DOHH2 (cell line): Measurements from ENCODE around the gene TPSG1.

ENCODE experiments used
- H3F3A ChIP-seq: fragments of 200-600 bp; sonication (generic), shearing (Covaris generic); 2 replicates; pipeline ENCODE4 v1.6.0; 2016; ENCODE audit warnings: antibody characterized with exemption, mild to moderate bottlenecking; ENCODE audit not compliant: control insufficient read depth, insufficient read depth
- H3K27ac ChIP-seq: fragments of 200-600 bp; sonication (generic); 2 replicates; pipeline ENCODE4 v1.5.1; 2014; ENCODE audit warnings: low read depth, mild to moderate bottlenecking, low read length, moderate library complexity
- H3K27me3 ChIP-seq: fragments of 200-600 bp; sonication (generic); 2 replicates; pipeline ENCODE4 v1.6.1; 2014; ENCODE audit warnings: mild to moderate bottlenecking, low read length, mixed read lengths; ENCODE audit not compliant: control insufficient read depth
- H3K36me3 ChIP-seq: fragments of 200-600 bp; sonication (generic); 2 replicates; pipeline ENCODE4 v1.6.1; 2014; ENCODE audit warnings: mild to moderate bottlenecking, low read length, moderate library complexity, mixed read lengths; ENCODE audit not compliant: control insufficient read depth
- H3K4me1 ChIP-seq: fragments of 200-600 bp; sonication (generic); 2 replicates; pipeline ENCODE4 v1.6.1; 2014; ENCODE audit warnings: mild to moderate bottlenecking, low read length, mixed read lengths; ENCODE audit not compliant: control insufficient read depth
- H3K4me2 ChIP-seq: fragments of 200-600 bp; sonication (generic); 2 replicates; pipeline ENCODE4 v1.6.0; 2014; ENCODE audit warnings: mild to moderate bottlenecking, low read length, moderate library complexity
- H3K4me3 ChIP-seq: fragments of 200-600 bp; sonication (generic); 2 replicates; pipeline ENCODE4 v1.5.1; 2014; ENCODE audit warnings: mild to moderate bottlenecking, low read length, mixed read lengths
- H3K79me2 ChIP-seq: fragments of 200-600 bp; sonication (generic); 2 replicates; pipeline ENCODE4 v1.6.1; 2014; ENCODE audit warnings: mild to moderate bottlenecking, low read length, mixed read lengths; ENCODE audit not compliant: control insufficient read depth
- H3K9me2 ChIP-seq: fragments of 200-600 bp; sonication (generic); replicated peaks from 2 replicates; pipeline ENCODE4 v1.6.1; 2014; ENCODE audit warnings: mild to moderate bottlenecking, low read length, mixed read lengths; ENCODE audit not compliant: control insufficient read depth
- H3K9me3 ChIP-seq: fragments of 200-600 bp; sonication (generic); 2 replicates; pipeline ENCODE4 v1.6.1; 2014; ENCODE audit warnings: antibody characterized with exemption, low read length, mixed read lengths; ENCODE audit not compliant: control insufficient read depth, insufficient read depth
- H4K20me1 ChIP-seq: fragments of 200-600 bp; sonication (generic); 2 replicates; pipeline ENCODE4 v1.6.0; 2014; ENCODE audit warnings: low read depth, mild to moderate bottlenecking, antibody characterized with exemption, low read length, moderate library complexity; ENCODE audit not compliant: control insufficient read depth, insufficient read depth
- CTCF ChIP-seq: fragments of 200-600 bp; sonication (generic); IDR thresholded peaks from one replicate; pipeline ENCODE4 v1.5.1; 2014; ENCODE audit warnings: antibody characterized with exemption, mild to moderate bottlenecking, low read depth, low read length; ENCODE audit not compliant: poor library complexity, severe bottlenecking
- EZH2phosphoT487 ChIP-seq: fragments of 200-600 bp; sonication (generic); IDR thresholded peaks from 2 replicates; pipeline ENCODE4 v1.6.1; 2017; ENCODE audit warnings: borderline replicate concordance, mild to moderate bottlenecking, antibody characterized with exemption, low read length, moderate library complexity, mixed read lengths

Gene TPSG1

GRCh38 chr16:1218930-1219611, 6.0 kb downstream of the TPSG1 start:
- Histone ChIP-seq H3K9me2 (no peaks in the 10 kb centered on the region), H4K20me1 (no peaks in the 10 kb centered on the region), H3K4me3 (no peak overlapping the region), H3F3A (no peaks in the 10 kb centered on the region), H3K4me1 (no peaks in the 10 kb centered on the region), H3K27ac (no peak overlapping the region), H3K4me2 (no peak overlapping the region), H3K36me3 (no peaks in the 10 kb centered on the region), H3K9me3 (no peaks in the 10 kb centered on the region), H3K27me3 (no peaks in the 10 kb centered on the region), H3K79me2 (no peaks in the 10 kb centered on the region)
- TF ChIP-seq EZH2phosphoT487 (no peak), CTCF (no peak)

GRCh38 chr16:1218061-1218929, 6.8 kb downstream of the TPSG1 start:
- Histone ChIP-seq H4K20me1 (no peaks in the 10 kb centered on the region), H3K27ac (no peak overlapping the region), H3K4me2 (no peak overlapping the region), H3K36me3 (no peaks in the 10 kb centered on the region), H3K79me2 (no peaks in the 10 kb centered on the region), H3K4me1 (no peaks in the 10 kb centered on the region), H3K27me3 (no peaks in the 10 kb centered on the region), H3F3A (no peaks in the 10 kb centered on the region), H3K4me3 (no peak overlapping the region), H3K9me2 (no peaks in the 10 kb centered on the region), H3K9me3 (no peaks in the 10 kb centered on the region)
- TF ChIP-seq EZH2phosphoT487 = no peak
- TF ChIP-seq CTCF = no peak

- H3K4me1 ChIP-seq = no peaks in the 10 kb centered on the region
- H3F3A ChIP-seq = no peaks in the 10 kb centered on the region
- no peak overlapping the region for H3K4me3 ChIP-seq
- no peaks in the 10 kb centered on the region for H3K27me3 ChIP-seq
- no peaks in the 10 kb centered on the region for H3K9me3 ChIP-seq
- no peaks in the 10 kb centered on the region for H3K9me2 ChIP-seq
- H3K79me2 ChIP-seq = no peaks in the 10 kb centered on the region
- no peak overlapping the region for H3K4me2 ChIP-seq
- no peak overlapping the region for H3K27ac ChIP-seq
- no peaks in the 10 kb centered on the region for H4K20me1 ChIP-seq
- H3K36me3 ChIP-seq = no peaks in the 10 kb centered on the region
- TF ChIP-seq EZH2phosphoT487 (no peak), CTCF (no peak)
These were observed 7.5 kb downstream of the TPSG1 start for GRCh38 chr16:1217526-1217925.
